HL-60 (cell line): ENCODE data around the gene ACSL6.

ENCODE experiments used
- GABPA ChIP-seq: IDR thresholded peaks from 2 replicates; pipeline ENCODE4 v1.6.1; 2012; ENCODE audit warnings: low read depth
- POLR2AphosphoS5 ChIP-seq: IDR thresholded peaks from 2 replicates; pipeline ENCODE4 v1.6.1; 2012; ENCODE audit warnings: low read depth
- REST ChIP-seq: IDR thresholded peaks from 2 replicates; pipeline ENCODE4 v1.6.1; 2012; ENCODE audit warnings: low read depth; ENCODE audit not compliant: insufficient replicate concordance
- SPI1 ChIP-seq: IDR thresholded peaks from 2 replicates; pipeline ENCODE4 v1.6.1; 2012; ENCODE audit warnings: low read depth, mild to moderate bottlenecking, borderline replicate concordance
- TF ChIP-seq, protein P1 (sequence below): IDR thresholded peaks from one replicate; pipeline ENCODE4 v1.5.1; 2011; ENCODE audit warnings: low read length, control low read depth, inconsistent platforms; ENCODE audit not compliant: insufficient read depth

DNA sequence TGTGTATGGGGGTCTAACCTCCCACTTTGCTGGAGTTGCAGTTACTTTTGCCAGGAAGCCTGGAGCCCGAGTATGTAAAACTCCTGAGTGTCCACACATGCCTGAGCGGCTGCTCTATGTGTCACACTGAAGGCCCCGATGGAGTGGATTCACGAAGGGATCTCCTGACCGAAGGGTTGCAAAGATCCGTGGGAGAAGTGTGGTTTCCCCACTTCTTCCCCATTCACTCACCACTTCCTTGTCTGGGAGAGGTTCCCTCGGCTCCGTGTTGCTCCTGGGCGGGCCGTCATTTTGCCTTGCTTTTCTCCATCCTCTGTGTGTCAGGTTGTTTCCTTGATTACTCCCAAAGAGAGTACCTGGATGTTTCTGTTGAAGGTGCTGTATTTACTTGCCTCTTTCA lies 32.7 kb upstream of the ACSL6 start:
- TF ChIP-seq, protein P1, sequence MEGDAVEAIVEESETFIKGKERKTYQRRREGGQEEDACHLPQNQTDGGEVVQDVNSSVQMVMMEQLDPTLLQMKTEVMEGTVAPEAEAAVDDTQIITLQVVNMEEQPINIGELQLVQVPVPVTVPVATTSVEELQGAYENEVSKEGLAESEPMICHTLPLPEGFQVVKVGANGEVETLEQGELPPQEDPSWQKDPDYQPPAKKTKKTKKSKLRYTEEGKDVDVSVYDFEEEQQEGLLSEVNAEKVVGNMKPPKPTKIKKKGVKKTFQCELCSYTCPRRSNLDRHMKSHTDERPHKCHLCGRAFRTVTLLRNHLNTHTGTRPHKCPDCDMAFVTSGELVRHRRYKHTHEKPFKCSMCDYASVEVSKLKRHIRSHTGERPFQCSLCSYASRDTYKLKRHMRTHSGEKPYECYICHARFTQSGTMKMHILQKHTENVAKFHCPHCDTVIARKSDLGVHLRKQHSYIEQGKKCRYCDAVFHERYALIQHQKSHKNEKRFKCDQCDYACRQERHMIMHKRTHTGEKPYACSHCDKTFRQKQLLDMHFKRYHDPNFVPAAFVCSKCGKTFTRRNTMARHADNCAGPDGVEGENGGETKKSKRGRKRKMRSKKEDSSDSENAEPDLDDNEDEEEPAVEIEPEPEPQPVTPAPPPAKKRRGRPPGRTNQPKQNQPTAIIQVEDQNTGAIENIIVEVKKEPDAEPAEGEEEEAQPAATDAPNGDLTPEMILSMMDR: no peak
- TF ChIP-seq POLR2AphosphoS5 (no peak), REST (no peak), SPI1 (peak; percentile 72; the same call in 1 of the 2 replicates), GABPA (no peak)
